DND-41 (cell line): ENCODE results near the gene FOXN3.

ENCODE experiments used
- EZH2 ChIP-seq: IDR thresholded peaks from 3 replicates; pipeline ENCODE4 v1.6.1; 2012; ENCODE audit warnings: borderline replicate concordance, low read depth, mild to moderate bottlenecking, moderate library complexity, low read length, inconsistent platforms; ENCODE audit not compliant: severe bottlenecking
- TF ChIP-seq, protein P1 (sequence below): IDR thresholded peaks from 2 replicates; pipeline ENCODE4 v1.5.1; 2012; ENCODE audit warnings: borderline replicate concordance, low read length, moderate library complexity, mild to moderate bottlenecking; ENCODE audit not compliant: poor library complexity, severe bottlenecking; ENCODE audit errors: extremely low read depth

GRCh38 chr14:89179891-89180404 lies 237.1 kb downstream of the FOXN3 start:
- TF ChIP-seq, protein P1, sequence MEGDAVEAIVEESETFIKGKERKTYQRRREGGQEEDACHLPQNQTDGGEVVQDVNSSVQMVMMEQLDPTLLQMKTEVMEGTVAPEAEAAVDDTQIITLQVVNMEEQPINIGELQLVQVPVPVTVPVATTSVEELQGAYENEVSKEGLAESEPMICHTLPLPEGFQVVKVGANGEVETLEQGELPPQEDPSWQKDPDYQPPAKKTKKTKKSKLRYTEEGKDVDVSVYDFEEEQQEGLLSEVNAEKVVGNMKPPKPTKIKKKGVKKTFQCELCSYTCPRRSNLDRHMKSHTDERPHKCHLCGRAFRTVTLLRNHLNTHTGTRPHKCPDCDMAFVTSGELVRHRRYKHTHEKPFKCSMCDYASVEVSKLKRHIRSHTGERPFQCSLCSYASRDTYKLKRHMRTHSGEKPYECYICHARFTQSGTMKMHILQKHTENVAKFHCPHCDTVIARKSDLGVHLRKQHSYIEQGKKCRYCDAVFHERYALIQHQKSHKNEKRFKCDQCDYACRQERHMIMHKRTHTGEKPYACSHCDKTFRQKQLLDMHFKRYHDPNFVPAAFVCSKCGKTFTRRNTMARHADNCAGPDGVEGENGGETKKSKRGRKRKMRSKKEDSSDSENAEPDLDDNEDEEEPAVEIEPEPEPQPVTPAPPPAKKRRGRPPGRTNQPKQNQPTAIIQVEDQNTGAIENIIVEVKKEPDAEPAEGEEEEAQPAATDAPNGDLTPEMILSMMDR = no peak
- no peak for TF ChIP-seq EZH2
